ENCODE results near the gene BRD8.

- no peak for TF ChIP-seq SMC3 (conservative IDR thresholded peaks at IDR 0.05; ENCODE audit: insufficient read depth, low read depth, low read length)
- no peak for TF ChIP-seq UBTF (IDR thresholded peaks at IDR 0.05; ENCODE audit: borderline replicate concordance in 1 of 2, low read depth in 2 of 2, low read length in 2 of 2)
- no peak for TF ChIP-seq E2F3 (CRISPR knock-in tag; IDR thresholded peaks at IDR 0.05)
- TF ChIP-seq JUNB (CRISPR knock-in tag; conservative IDR thresholded peaks at IDR 0.05) = no peak
- TF ChIP-seq, protein P1, sequence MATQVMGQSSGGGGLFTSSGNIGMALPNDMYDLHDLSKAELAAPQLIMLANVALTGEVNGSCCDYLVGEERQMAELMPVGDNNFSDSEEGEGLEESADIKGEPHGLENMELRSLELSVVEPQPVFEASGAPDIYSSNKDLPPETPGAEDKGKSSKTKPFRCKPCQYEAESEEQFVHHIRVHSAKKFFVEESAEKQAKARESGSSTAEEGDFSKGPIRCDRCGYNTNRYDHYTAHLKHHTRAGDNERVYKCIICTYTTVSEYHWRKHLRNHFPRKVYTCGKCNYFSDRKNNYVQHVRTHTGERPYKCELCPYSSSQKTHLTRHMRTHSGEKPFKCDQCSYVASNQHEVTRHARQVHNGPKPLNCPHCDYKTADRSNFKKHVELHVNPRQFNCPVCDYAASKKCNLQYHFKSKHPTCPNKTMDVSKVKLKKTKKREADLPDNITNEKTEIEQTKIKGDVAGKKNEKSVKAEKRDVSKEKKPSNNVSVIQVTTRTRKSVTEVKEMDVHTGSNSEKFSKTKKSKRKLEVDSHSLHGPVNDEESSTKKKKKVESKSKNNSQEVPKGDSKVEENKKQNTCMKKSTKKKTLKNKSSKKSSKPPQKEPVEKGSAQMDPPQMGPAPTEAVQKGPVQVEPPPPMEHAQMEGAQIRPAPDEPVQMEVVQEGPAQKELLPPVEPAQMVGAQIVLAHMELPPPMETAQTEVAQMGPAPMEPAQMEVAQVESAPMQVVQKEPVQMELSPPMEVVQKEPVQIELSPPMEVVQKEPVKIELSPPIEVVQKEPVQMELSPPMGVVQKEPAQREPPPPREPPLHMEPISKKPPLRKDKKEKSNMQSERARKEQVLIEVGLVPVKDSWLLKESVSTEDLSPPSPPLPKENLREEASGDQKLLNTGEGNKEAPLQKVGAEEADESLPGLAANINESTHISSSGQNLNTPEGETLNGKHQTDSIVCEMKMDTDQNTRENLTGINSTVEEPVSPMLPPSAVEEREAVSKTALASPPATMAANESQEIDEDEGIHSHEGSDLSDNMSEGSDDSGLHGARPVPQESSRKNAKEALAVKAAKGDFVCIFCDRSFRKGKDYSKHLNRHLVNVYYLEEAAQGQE (IDR thresholded peaks at IDR 0.05; ENCODE audit: borderline replicate concordance) = no peak
- TF ChIP-seq, protein P1 (CRISPR knock-in tag; IDR thresholded peaks at IDR 0.05; ENCODE audit: low read depth) = no peak
Observed at GRCh38 chr5:138111937-138112336, 66.5 kb downstream of the BRD8 start.

Data from K562 (cell line).